Measurements from ENCODE around the gene SLC2A5.

DNA sequence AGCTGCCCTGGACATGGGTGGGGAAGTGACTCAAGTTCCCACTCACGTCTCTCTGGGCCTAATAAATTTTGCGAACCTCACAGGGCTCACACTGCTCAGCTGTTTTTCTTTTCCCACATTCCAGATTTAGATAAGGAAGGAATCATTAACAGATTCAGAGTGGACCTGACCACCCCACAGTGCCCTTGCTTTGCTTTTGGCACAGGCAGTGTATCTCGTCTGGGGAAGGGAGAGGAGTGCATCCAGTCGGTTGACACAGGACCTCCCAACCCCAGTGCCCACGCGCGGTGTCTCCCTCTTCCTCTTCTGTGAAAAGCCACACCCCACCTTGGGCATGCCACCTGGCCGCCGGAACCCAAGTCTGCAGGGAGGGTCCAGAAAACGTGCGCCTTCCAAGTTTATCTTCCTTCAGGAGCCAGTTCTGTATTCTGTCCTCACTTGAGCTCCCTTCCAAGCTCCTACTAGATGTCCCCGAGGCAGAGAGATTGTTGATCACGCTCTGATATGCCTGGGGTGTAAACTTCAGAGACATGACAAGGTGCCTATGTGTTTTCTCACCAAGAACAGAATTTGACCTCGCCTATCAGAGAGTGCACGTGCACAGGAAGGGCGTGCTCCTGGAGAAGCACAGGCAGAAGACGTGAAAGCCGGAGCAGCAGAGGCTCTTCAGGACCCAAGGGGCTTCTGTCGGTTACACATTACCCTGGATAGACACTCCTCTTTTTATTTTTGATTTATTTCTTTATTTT lies 9.5 kb upstream of the SLC2A5 start:
- TF ChIP-seq, protein P1, sequence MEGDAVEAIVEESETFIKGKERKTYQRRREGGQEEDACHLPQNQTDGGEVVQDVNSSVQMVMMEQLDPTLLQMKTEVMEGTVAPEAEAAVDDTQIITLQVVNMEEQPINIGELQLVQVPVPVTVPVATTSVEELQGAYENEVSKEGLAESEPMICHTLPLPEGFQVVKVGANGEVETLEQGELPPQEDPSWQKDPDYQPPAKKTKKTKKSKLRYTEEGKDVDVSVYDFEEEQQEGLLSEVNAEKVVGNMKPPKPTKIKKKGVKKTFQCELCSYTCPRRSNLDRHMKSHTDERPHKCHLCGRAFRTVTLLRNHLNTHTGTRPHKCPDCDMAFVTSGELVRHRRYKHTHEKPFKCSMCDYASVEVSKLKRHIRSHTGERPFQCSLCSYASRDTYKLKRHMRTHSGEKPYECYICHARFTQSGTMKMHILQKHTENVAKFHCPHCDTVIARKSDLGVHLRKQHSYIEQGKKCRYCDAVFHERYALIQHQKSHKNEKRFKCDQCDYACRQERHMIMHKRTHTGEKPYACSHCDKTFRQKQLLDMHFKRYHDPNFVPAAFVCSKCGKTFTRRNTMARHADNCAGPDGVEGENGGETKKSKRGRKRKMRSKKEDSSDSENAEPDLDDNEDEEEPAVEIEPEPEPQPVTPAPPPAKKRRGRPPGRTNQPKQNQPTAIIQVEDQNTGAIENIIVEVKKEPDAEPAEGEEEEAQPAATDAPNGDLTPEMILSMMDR (IDR thresholded peaks at IDR 0.05; ENCODE audit: low read depth, low read length, poor library complexity, severe bottlenecking): no peak
- TF ChIP-seq EZH2phosphoT487 (IDR thresholded peaks at IDR 0.05; ENCODE audit: borderline replicate concordance, low read length): no peak

Data from DOHH2 (cell line).